Measurements from ENCODE around the gene POLR3B.
A peak's percentile ranks its signal among the peaks of the same experiment; 100 is the strongest.
"Not testable (repeated sequence)": the region's sequence is repeated elsewhere in the genome, so short reads cannot be mapped to it uniquely, and the experiment has no call there.

The POLR3B gene

DNA sequence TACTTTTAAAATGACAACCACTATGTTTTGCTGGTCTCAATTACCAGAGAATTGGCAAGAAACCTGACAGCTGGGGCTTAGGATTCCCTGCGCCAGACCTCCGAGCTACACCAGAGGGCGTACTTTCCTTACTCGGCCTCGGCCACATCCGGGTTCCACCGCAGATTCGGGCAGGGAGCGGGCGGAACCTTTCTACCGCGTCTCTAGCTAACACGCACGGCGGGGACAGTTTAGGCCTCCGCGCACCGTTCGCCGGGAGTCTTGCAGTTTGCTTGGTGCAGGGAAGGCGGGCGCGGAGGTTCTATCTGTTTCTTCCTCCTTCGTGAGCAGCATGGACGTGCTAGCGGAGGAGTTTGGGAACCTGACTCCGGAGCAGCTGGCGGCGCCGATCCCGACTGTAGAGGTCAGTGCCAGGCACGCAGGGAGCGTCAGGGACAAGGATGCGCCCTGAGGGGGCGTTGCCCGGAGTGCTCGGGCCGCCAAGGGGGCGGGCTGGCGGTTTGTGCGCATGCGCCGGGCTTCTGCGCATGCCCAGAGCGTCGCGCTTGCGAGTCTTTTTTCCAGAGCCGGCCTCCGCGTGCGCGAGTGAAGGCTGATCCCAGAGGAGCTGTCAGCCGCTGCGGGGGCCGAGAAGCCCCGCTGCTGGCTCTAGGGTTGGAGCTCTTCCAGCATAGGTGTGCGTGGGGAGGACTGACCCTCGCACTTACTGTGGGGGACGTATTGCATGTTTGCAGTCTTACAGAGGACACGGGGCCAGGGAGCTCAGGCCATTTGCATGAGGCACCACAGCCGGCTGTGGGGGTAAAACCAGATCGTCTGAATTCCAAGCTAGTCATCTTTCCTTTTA, at the start of gene POLR3B:
Gene POLR3B (plus strand): TSS at position 200 of the 847 bp plus-strand sequence. CDS start 132 bp downstream, at position 332.
- H3K4me1 Mint-ChIP-seq = peaks cover 9% of the 10 kb centered on the region
- no peaks in the 10 kb centered on the region for H3K36me3 Mint-ChIP-seq
- H3K27me3 Mint-ChIP-seq = no peaks in the 10 kb centered on the region
- DNase-seq (ENCODE audit: low spot score in 2 of 2) (peak; percentile 96 to 98), ATAC-seq (ENCODE audit: low read depth) (peak; percentile 92)
- H3K9me3 Mint-ChIP-seq = no peaks in the 10 kb centered on the region
- H3K27ac Mint-ChIP-seq = peak within 1 kb of the TSS; percentile 71
- peak within 1 kb of the TSS; percentile 72 for H3K4me3 Mint-ChIP-seq

DNA sequence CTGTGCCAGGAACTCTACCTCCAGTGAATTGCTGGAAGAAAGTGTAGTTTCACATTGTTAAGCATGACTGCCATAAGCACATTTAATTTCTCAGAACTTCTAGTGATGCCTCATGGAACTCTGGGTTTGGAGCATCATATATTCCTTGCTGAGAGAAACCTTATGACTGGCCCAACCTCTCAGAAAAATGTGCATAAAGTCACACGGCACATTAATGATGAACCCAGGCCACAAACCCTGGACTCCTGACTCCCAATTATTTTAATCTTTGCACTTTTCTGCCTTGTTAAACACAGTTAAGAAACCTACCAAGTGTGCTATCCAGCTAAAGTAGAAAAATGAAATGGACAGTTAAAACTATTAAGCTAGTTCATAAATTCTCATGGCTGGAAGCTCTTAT, 49.4 kb upstream of the POLR3B start:
- H3K4me3 Mint-ChIP-seq = no peak overlapping the region
- ATAC-seq (ENCODE audit: low read depth) = no peak
- DNase-seq (ENCODE audit: low spot score in 2 of 2) = no peak
- peaks cover 24% of the 10 kb centered on the region for H3K36me3 Mint-ChIP-seq
- H3K4me1 Mint-ChIP-seq = peaks cover 55% of the 10 kb centered on the region
- H3K9me3 Mint-ChIP-seq = no peaks in the 10 kb centered on the region
- no peaks in the 10 kb centered on the region for H3K27me3 Mint-ChIP-seq
- peak overlapping the region; percentile 8 for H3K27ac Mint-ChIP-seq

DNA sequence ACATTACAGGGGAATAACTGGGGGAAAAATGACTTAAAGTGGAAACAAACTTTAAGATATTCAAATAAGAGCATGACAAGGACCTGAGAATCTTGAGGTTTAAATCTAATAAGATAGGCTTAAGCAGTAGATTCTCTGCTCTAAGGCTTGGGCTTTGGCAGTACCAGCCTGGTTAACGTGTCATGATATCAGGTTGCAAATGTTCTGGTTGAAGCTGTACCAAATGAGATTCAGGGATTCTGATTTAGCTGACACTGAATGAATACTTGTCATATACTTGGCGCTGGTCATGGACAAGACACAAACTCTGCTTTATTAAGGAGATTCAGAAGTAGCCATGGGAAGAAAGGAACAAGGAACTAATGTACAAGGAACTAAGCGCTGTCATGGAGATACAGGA, 48.9 kb upstream of the POLR3B start:
- Mint-ChIP-seq H3K4me1 (peaks cover 53% of the 10 kb centered on the region), H3K27me3 (no peaks in the 10 kb centered on the region), H3K9me3 (no peaks in the 10 kb centered on the region), H3K36me3 (peaks cover 24% of the 10 kb centered on the region), H3K4me3 (no peak overlapping the region), H3K27ac (peak overlapping the region; percentile 8)
- ATAC-seq (ENCODE audit: low read depth) = no peak
- no peak for DNase-seq (ENCODE audit: low spot score in 2 of 2)

DNA sequence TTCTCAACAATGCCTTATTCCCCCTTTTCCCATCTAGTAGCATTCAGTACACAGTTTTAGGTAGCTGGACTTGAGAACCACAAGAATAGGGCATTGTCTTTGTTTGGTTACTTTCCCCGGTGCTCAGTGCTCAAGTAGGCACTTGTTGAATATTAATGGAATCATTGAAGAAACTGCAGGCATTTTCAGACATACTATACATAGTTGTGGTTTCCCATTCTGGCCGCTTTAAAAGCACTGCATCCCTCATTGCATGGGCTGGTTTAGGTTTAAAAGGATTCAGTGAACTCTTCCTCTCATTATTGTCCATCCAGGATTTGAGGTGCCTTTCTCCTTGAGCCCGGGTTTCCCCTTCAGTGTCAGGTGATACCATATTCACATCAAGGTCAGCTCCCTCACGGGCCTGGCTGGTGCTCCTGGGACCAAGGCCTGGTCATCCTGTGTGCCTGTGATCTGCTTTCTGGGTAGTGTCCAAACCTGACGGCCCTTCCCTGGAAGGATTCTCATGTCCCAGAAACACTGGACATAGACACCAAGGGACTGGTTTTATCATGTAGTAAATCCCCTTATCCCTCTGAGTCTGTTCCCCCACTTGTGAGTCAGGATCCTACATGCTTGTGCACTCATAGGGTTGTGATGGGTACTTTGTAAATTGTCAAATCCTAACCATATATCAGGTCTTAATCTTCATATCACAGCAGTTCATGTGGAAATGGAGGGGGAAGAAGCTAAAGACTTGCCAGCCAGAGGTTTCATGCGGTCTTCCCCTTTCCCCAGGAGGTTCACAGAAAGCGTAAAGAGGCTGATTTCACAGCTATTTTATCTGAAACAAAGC, 47.7 kb upstream of the POLR3B start:
- no peak for ATAC-seq (ENCODE audit: low read depth)
- Mint-ChIP-seq H3K4me1 (peaks cover 42% of the 10 kb centered on the region), H3K27ac (peak overlapping the region; percentile 67), H3K27me3 (no peaks in the 10 kb centered on the region), H3K9me3 (no peaks in the 10 kb centered on the region), H3K4me3 (no peak overlapping the region), H3K36me3 (peaks cover 20% of the 10 kb centered on the region)
- no peak for DNase-seq (ENCODE audit: low spot score in 2 of 2)

DNA sequence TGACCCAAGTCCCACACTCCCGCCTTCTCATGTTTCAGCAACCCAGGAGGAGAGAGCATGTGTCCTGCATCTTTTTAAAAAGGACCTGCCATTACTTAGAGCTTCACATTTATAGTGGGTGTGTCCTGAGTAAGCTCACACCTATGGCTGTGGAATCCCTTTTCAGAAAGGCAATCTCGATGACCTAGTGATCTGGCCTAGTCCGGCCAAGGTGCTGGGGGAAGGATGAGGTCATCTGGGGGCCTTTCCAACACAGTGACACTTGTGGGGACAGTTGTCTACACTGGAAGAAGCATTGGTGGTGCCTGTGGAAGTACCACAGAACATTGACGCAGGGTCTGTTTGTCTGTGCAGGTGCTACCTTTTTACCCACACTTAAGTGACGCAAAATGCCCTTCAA, 46.9 kb upstream of the POLR3B start:
- no peaks in the 10 kb centered on the region for H3K27me3 Mint-ChIP-seq
- no peak for ATAC-seq (ENCODE audit: low read depth)
- H3K27ac Mint-ChIP-seq = peak overlapping the region; percentile 67

DNA sequence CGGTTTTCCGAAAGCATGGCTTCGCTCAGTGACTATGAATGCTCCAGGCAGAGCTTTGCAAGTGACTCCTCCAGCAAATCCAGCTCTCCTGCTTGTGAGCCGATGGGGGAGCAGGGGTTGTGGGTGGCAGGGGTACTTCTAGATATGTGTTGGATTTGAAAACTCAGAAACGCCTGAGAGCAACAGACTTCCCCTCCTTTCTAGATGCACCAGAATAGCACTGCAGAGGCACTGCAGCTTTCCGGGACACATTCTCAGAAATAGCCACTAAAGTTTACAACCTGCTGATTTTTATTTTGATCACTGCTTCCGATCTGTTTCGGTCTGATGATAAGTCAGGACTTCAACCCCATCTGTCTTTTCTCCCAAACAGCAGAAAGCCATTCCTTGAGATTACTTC, 46.4 kb upstream of the POLR3B start:
- ATAC-seq (ENCODE audit: low read depth) (no peak), DNase-seq (ENCODE audit: low spot score in 2 of 2) (no peak)
- H3K27me3 Mint-ChIP-seq = no peaks in the 10 kb centered on the region
- H3K36me3 Mint-ChIP-seq = peaks cover 24% of the 10 kb centered on the region
- H3K27ac Mint-ChIP-seq = peak overlapping the region; percentile 67
- H3K4me1 Mint-ChIP-seq = peaks cover 33% of the 10 kb centered on the region
- H3K9me3 Mint-ChIP-seq = no peaks in the 10 kb centered on the region
- H3K4me3 Mint-ChIP-seq = no peak overlapping the region

More for the DNA sequence above, 46.9 kb upstream of the POLR3B start:
- no peak for DNase-seq (ENCODE audit: low spot score in 2 of 2)
- Mint-ChIP-seq H3K4me1 (peaks cover 35% of the 10 kb centered on the region), H3K36me3 (peaks cover 21% of the 10 kb centered on the region), H3K4me3 (no peak overlapping the region), H3K9me3 (no peaks in the 10 kb centered on the region)

DNA sequence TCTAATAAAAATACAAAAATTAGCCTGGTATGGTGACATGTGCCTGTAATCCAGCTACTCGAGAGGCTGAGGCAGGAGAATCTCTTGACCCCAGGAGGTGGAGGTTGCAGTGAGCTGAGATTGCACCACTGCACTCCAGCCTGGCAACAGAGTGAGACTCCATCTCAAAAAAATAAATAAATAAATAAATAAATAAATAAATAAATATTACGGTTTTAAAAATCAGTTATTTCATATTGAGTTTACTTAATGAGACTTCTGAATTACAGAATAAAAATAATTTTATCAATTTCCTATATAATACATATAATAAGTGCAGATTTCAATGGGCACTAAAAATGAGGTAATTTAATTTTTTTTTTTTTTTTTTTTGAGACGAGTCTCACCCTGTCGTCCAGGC, 44.1 kb upstream of the POLR3B start:
- not testable (repeated sequence) for DNase-seq (ENCODE audit: low spot score in 2 of 2); H3K9me3 Mint-ChIP-seq; H3K4me3 Mint-ChIP-seq; H3K27ac Mint-ChIP-seq; ATAC-seq (ENCODE audit: low read depth); H3K27me3 Mint-ChIP-seq
- peaks cover 31% of the 10 kb centered on the region for H3K36me3 Mint-ChIP-seq
- H3K4me1 Mint-ChIP-seq = peaks cover 29% of the 10 kb centered on the region

DNA sequence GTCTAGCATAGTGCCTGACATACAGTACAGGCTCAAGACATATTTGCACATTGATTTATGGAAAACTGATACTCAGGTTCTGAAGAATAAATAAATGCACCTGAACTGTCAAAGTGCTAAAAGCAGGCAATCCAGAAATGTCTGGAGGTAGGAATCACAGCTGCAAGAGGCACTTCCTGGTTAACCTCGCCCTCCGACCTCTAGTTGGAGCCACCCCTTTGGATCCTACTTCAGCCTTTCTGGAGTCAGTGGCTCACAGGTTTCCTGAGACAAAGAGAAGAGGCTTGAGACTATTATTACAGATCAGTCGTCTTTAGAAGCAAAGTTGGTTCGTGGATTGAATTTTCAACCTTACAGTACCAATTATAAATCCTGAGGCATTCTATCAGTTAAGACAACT, 42.0 kb upstream of the POLR3B start:
- H3K36me3 Mint-ChIP-seq = peaks cover 32% of the 10 kb centered on the region
- H3K27me3 Mint-ChIP-seq = no peaks in the 10 kb centered on the region
- DNase-seq (ENCODE audit: low spot score in 2 of 2) (no peak), ATAC-seq (ENCODE audit: low read depth) (no peak)
- no peaks in the 10 kb centered on the region for H3K9me3 Mint-ChIP-seq
- H3K27ac Mint-ChIP-seq = no peak overlapping the region
- no peak overlapping the region for H3K4me3 Mint-ChIP-seq
- peaks cover 14% of the 10 kb centered on the region for H3K4me1 Mint-ChIP-seq

DNA sequence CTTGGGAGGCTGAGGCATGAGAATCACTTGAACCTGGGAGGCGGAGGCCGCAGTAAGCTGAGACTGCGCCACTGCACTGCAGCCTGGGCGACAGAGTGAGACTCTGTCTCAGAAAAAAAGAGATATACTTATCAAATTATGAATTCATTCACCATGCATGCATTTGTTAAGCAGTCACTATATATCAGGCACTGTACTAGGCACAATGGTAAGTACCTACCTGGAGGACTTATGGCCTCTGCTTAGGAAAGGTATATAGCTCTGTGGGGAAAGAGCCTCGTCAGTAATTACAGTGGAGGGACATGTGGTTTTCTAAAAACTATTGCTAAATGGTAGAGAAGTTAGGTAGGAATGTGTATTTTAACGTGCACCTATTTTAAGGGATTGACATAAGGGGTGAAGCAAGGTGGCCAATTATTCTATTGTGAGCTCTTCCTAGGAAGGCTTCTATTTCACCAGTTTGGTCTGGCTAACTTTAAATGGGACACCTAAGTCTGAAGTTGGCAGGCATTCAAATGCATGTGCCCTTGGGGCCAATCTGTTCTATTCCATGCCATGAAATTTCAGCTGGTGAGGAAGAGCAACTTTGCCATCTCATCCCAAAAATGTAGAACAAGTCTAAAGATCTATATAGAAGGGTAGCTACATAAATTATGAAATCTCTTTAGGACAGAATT, 40.0 kb upstream of the POLR3B start:
- H3K27ac Mint-ChIP-seq = no peak overlapping the region
- no peak overlapping the region for H3K4me3 Mint-ChIP-seq
- DNase-seq (ENCODE audit: low spot score in 2 of 2) (no peak), ATAC-seq (ENCODE audit: low read depth) (no peak)
- H3K36me3 Mint-ChIP-seq = peaks cover 42% of the 10 kb centered on the region
- H3K9me3 Mint-ChIP-seq = no peaks in the 10 kb centered on the region
- peaks cover 7% of the 10 kb centered on the region for H3K4me1 Mint-ChIP-seq
- no peaks in the 10 kb centered on the region for H3K27me3 Mint-ChIP-seq

DNA sequence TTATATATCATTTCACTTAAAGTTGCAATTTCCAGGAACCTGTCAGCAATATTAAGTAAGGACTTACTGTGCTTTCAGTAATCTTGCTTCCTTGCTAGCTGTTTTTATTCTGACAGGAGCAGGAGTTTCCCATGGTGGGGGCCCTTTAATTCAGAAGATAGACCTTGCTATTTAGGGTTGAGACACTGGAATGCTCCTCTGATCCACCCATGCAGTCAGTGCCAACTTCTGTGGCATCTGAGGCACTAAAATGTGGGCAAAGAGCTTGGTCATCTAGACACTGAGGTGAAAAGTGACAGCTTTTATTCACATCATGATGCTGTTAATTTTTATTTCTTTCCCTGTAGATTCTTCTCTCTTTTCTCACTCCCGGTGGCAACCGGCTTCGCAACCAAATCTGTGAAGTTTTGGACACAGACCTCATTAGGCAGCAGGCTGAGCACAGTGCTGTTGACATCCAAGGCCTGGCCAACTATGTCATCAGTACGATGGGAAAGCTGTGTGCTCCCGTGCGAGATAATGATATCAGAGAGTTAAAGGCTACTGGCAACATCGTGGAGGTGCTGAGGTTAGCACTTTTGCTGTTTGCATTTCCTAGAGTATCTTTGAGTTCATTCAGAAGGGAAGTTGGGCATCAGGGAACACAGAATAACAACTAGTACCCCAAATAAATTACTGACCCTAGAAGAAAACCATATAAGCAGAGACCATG, 36.3 kb upstream of the POLR3B start:
- H3K36me3 Mint-ChIP-seq = peaks cover 47% of the 10 kb centered on the region
- H3K27me3 Mint-ChIP-seq = no peaks in the 10 kb centered on the region
- H3K27ac Mint-ChIP-seq = no peak overlapping the region
- DNase-seq (ENCODE audit: low spot score in 2 of 2) (no peak), ATAC-seq (ENCODE audit: low read depth) (no peak)
- H3K9me3 Mint-ChIP-seq = no peaks in the 10 kb centered on the region
- peaks cover 10% of the 10 kb centered on the region for H3K4me1 Mint-ChIP-seq
- no peak overlapping the region for H3K4me3 Mint-ChIP-seq

DNA sequence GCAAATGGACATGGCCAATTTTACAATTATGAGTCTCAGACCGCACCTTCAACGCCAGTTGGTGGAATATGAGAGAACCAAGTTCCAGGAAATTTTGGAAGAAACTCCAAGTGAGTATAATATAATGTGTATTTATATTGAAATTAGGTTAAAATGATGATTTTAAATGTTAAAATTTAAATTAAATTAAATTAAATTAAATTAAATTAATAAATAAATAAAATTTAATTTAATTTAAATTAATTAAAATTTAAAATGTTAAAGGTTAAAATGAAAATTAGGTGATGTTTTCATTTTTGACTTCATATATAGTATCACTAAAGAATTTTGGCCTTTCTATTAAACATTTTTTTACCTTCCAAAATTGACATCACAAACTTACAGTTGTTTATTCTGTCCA, 34.0 kb upstream of the POLR3B start:
- ATAC-seq (ENCODE audit: low read depth) = no peak
- Mint-ChIP-seq H3K4me3 (no peak overlapping the region), H3K27ac (no peak overlapping the region), H3K36me3 (peaks cover 44% of the 10 kb centered on the region), H3K27me3 (no peaks in the 10 kb centered on the region), H3K9me3 (no peaks in the 10 kb centered on the region), H3K4me1 (peaks cover 7% of the 10 kb centered on the region)
- no peak for DNase-seq (ENCODE audit: low spot score in 2 of 2)

DNA sequence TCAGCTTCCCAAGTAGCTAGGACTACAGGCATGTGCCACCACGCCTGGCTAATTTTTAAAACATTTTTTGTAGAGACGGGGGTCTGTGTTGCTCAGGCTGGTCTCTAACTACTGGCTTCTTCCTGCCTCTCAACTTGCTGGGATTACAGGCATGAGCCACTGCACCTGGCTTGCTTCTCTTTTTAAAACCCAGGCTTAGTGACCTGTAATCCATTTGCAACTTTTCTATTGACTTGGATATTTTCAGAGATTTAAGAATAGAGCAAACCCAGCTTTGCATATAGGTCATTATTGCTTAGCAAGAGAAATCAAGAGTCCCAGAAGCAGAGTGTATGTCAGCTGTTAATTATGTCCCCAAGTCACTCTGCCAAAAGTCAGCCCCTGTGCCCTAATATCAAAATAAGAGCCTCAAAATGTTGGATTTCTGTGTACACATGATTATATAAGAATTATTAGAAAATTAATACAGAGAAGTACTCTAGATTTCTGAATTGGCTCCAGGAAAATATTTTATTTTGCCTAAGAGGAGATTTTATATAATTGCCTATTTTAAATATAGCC, 30.2 kb upstream of the POLR3B start:
- Mint-ChIP-seq H3K9me3 (no peaks in the 10 kb centered on the region), H3K27ac (peak overlapping the region; percentile 42), H3K36me3 (peaks cover 48% of the 10 kb centered on the region), H3K27me3 (no peaks in the 10 kb centered on the region), H3K4me1 (peaks cover 12% of the 10 kb centered on the region), H3K4me3 (no peak overlapping the region)
- DNase-seq (ENCODE audit: low spot score in 2 of 2) = no peak
- no peak for ATAC-seq (ENCODE audit: low read depth)

DNA sequence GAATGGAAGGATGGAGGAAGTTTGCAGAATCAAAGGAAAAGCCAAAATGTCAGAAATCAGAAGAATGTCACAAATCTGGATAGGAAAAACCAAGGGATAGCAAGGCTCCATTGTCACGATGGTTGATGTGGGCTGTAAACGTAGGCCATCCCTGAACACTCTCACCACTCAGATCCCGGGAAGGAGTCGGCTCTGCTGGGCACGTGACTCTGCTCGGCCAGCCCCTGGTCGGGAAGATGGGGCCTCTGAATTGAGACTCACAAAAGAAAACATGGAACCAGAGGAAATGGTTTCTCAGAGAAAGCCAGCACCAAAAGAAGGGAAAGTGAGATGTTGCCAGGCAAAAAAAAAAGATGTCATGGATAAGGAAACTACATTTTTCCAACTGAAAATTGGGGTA, 28.8 kb upstream of the POLR3B start:
- Mint-ChIP-seq H3K9me3 (no peaks in the 10 kb centered on the region), H3K36me3 (peaks cover 50% of the 10 kb centered on the region), H3K27ac (no peak overlapping the region), H3K27me3 (no peaks in the 10 kb centered on the region), H3K4me1 (peaks cover 18% of the 10 kb centered on the region), H3K4me3 (no peak overlapping the region)
- DNase-seq (ENCODE audit: low spot score in 2 of 2) (no peak), ATAC-seq (ENCODE audit: low read depth) (no peak)
